HG03575 (cell line): ENCODE measurements around the gene PARP15.
"Not testable (repeated sequence)": the region's sequence is repeated elsewhere in the genome, so short reads cannot be mapped to it uniquely, and the experiment has no call there.

Experiments used
- ATAC-seq: cut with Tn5 transposase; IDR thresholded peaks from one replicate; pipeline ENCODE4 v1.9.1; 2021; ENCODE audit not compliant: unreplicated experiment, insufficient number of reproducible peaks, low FRiP score; ENCODE audit errors: extremely low read depth

Gene PARP15

GRCh38 chr3:122651233-122651907 lies 73.9 kb downstream of the PARP15 start:
- ATAC-seq, result not testable (repeated sequence)

- ATAC-seq, result not testable (repeated sequence)
These were observed 74.5 kb downstream of the PARP15 start for GRCh38 chr3:122651962-122652361.

GRCh38 chr3:122658336-122658735 lies 80.9 kb downstream of the PARP15 start:
- not testable (repeated sequence) for ATAC-seq

GRCh38 chr3:122660297-122660974 lies 83.0 kb downstream of the PARP15 start:
- no peak for ATAC-seq

- ATAC-seq, result no peak
These were observed 84.2 kb downstream of the PARP15 start for GRCh38 chr3:122661633-122662032.

GRCh38 chr3:122662505-122662904 lies 85.1 kb downstream of the PARP15 start:
- ATAC-seq, result no peak

- ATAC-seq, result no peak
These were observed 87.9 kb downstream of the PARP15 start for GRCh38 chr3:122665226-122665786.

- no peak for ATAC-seq
These were observed 88.4 kb downstream of the PARP15 start for GRCh38 chr3:122665881-122666280.

GRCh38 chr3:122668930-122669730 lies 91.7 kb downstream of the PARP15 start:
- ATAC-seq, result peak; percentile 86

GRCh38 chr3:122671553-122671952 lies 94.1 kb downstream of the PARP15 start:
- no peak for ATAC-seq

- ATAC-seq, result no peak
These were observed 96.9 kb downstream of the PARP15 start for GRCh38 chr3:122674339-122674738.

GRCh38 chr3:122676759-122677158 lies 99.3 kb downstream of the PARP15 start:
- no peak for ATAC-seq

- no peak for ATAC-seq
These were observed 99.8 kb downstream of the PARP15 start for GRCh38 chr3:122677216-122677615.

- no peak for ATAC-seq
These were observed 101.1 kb downstream of the PARP15 start for GRCh38 chr3:122678506-122678905.

- ATAC-seq, result no peak
These were observed 101.8 kb downstream of the PARP15 start for GRCh38 chr3:122679085-122679881.

GRCh38 chr3:122679882-122680474 lies 102.5 kb downstream of the PARP15 start:
- no peak for ATAC-seq

GRCh38 chr3:122680475-122681283 lies 103.2 kb downstream of the PARP15 start, which contains the start of gene PARP14:
TSS of gene PARP14 (plus strand) at chr3:122680839. CDS start at chr3:122680884, 45 bp downstream.
- no peak for ATAC-seq
